IPS-18a (cell line): ENCODE results near the gene RAPSN.

Source experiments
- H3K27ac ChIP-seq: one replicate; pipeline ENCODE4 v1.5.1; 2013; ENCODE audit warnings: low read length
- H3K27me3 ChIP-seq: one replicate; pipeline ENCODE4 v1.6.1; 2013; ENCODE audit warnings: mild to moderate bottlenecking, low read length; ENCODE audit not compliant: control insufficient read depth, insufficient read depth
- H3K36me3 ChIP-seq: one replicate; pipeline ENCODE4 v1.6.1; 2013; ENCODE audit warnings: low read depth, low read length; ENCODE audit not compliant: control insufficient read depth
- H3K4me1 ChIP-seq: one replicate; pipeline ENCODE4 v1.6.1; 2013; ENCODE audit warnings: low read depth, low read length; ENCODE audit not compliant: control insufficient read depth
- H3K4me3 ChIP-seq: one replicate; pipeline ENCODE4 v1.5.1; 2013; ENCODE audit warnings: low read length
- H3K9ac ChIP-seq: one replicate; pipeline ENCODE4 v1.6.1; 2013; ENCODE audit warnings: mild to moderate bottlenecking, low read length, moderate library complexity
- H3K9me3 ChIP-seq: one replicate; pipeline ENCODE4 v1.6.1; 2013; ENCODE audit warnings: low read depth, low read length; ENCODE audit not compliant: control insufficient read depth

RAPSN gene

DNA sequence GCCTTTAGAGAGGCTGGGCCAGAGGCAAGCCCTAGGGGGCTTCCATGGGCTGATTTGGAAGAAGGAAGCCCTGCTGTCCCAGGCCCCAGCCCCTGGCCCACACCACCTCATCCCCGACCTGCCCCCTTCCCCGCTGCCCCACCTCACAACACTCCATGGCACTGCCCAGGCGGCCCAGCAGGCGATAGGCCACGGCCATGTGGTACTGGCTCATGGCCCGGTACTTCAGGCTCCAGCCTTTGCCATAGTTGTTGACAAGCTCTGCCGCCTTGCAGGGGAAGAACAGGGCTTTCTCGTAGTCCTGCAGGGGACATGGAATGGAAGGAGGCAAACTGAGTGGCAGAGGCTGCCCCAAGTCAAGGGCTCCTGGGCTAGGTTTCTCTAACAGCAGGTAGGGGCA, 6.4 kb downstream of the RAPSN start:
- no peak overlapping the region for H3K9ac ChIP-seq
- H3K4me1 ChIP-seq, result no peaks in the 10 kb centered on the region
- H3K27ac ChIP-seq, result no peak overlapping the region
- no peaks in the 10 kb centered on the region for H3K27me3 ChIP-seq
- H3K4me3 ChIP-seq, result no peak overlapping the region
- H3K36me3 ChIP-seq, result no peaks in the 10 kb centered on the region
- H3K9me3 ChIP-seq, result no peaks in the 10 kb centered on the region

DNA sequence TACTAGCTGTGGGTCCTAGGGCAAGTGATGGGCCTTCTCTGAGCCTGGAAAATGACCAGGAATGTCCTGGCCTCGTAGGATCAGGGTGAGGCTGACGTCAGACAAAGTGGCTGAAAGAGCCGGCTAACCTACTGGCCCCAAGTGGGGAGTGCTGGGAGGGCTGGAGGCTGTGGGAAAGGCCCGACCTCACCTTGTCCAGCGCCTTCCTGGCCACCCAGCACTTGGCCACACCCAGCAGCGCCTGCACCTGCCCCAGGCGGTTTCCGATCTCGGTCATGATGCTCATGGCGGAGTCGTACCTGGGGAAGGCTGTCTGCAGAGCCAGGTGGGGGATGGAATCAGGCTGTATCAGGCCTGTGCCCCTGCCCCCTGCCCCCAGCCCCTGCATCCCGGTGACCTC, 7.5 kb downstream of the RAPSN start:
- no peak overlapping the region for H3K4me3 ChIP-seq
- H3K9ac ChIP-seq, result no peak overlapping the region
- H3K27me3 ChIP-seq, result no peaks in the 10 kb centered on the region
- H3K4me1 ChIP-seq, result no peaks in the 10 kb centered on the region
- no peaks in the 10 kb centered on the region for H3K9me3 ChIP-seq
- no peaks in the 10 kb centered on the region for H3K36me3 ChIP-seq
- H3K27ac ChIP-seq, result no peak overlapping the region

DNA sequence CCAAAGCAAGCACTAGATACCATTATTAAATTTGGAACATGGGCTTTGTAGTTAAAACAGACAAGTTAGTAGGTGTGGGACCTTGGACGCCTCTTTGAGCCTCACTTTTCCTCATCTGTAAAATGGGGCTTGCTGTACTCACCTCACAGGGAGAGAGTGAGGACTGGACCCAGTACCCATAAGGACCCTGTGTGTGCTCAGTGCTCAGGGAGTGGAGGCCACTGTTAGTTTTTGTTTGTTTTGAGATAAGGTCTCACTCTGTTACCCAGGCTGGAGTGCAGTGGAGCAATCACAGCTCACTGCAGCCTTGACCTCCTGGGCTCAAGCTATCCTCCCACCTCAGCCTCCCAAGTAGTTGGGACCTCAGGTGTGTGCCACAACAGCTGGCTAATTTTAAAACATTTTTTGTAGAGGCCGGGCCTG, 8.9 kb downstream of the RAPSN start:
- no peak overlapping the region for H3K27ac ChIP-seq
- no peaks in the 10 kb centered on the region for H3K27me3 ChIP-seq
- no peak overlapping the region for H3K4me3 ChIP-seq
- H3K4me1 ChIP-seq, result no peaks in the 10 kb centered on the region
- no peaks in the 10 kb centered on the region for H3K9me3 ChIP-seq
- H3K9ac ChIP-seq, result no peak overlapping the region
- H3K36me3 ChIP-seq, result no peaks in the 10 kb centered on the region

DNA sequence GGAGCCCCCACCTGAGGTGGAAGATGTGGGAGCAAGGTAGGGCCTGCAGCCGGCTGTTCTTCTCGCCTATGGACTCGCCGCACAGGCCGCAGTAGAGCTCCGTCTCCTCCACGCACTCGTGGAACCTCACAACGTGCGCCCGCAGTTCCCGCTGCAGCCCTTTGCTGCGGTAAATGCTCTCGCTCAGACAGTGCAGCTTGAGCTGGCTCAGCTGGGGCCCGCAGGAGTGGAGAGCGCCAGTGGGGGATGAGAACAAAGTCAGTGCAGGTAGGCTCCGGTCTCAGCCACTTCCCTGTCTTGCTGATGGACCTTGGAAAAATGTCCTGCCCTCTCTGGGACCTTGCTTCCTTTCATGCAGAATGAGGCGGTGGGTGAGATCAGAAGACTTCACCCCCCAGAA, 10.2 kb downstream of the RAPSN start:
- H3K9ac ChIP-seq, result no peak overlapping the region
- H3K9me3 ChIP-seq, result no peaks in the 10 kb centered on the region
- H3K4me3 ChIP-seq, result no peak overlapping the region

DNA sequence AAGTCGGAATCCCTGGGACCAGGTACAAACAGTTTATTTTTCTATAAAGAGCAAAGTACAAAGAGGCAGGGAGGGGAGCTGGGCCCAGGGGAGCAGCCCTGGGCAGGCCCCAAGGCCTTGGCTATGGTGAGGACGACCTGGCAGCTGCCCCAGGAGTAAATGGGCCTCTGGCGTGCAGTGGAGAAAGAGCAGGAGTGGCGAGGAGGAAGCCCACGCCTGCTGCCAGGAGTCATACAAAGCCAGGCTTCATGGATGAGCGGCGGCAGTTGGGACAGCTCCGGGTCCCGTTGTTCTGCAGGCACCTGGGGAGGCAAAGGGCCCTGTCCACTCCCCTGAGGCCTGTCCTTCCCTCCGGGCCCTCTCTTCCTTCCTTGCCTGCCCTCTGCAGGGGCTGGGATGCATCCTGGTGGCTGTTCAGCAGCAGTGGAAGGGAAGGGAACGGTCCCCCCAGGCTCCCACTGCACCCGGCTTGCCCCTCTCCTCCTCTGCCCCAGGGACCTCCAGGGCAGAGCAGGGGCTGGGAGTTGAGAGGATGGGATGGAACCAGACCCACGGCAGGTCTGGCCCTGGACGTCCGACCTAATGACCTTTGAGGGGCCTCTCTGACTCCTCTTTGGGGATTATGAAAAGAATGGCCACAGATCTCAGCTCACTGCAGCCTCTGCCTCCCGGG, 11.1 kb downstream of the RAPSN start:
- Histone ChIP-seq H3K27ac (no peak overlapping the region), H3K36me3 (no peaks in the 10 kb centered on the region), H3K9me3 (no peaks in the 10 kb centered on the region), H3K9ac (no peak overlapping the region), H3K27me3 (no peaks in the 10 kb centered on the region), H3K4me3 (no peak overlapping the region), H3K4me1 (no peaks in the 10 kb centered on the region)

More for the DNA sequence above, 10.2 kb downstream of the RAPSN start:
- Histone ChIP-seq H3K36me3 (no peaks in the 10 kb centered on the region), H3K27ac (no peak overlapping the region), H3K27me3 (no peaks in the 10 kb centered on the region), H3K4me1 (no peaks in the 10 kb centered on the region)

DNA sequence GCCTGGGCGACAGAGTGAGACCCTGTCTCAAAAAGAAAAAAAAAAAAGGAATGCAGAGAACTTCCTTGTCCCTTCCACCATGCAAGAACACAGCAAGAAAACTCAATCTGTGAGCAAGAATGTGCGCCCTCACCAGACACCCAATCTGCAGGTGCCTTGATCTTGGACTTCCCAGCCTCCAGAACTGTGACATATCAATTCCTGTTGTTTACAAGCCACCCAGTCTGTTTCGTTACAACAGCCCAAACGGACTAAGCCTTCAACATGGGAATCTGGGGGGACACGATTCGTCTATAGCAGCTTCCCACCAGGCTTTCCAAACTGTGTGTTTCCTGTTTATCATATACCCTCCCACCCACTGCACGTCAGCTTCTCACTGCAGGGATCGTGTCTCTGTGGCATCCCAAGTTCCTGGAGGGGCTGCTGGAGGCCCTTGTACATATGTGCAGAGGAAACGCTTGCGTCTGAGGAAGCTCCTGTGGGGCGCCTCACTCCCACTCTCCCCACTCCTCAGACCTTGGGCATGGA, 11.7 kb downstream of the RAPSN start:
- Histone ChIP-seq H3K9ac (no peak overlapping the region), H3K27ac (no peak overlapping the region), H3K4me1 (no peaks in the 10 kb centered on the region)

DNA sequence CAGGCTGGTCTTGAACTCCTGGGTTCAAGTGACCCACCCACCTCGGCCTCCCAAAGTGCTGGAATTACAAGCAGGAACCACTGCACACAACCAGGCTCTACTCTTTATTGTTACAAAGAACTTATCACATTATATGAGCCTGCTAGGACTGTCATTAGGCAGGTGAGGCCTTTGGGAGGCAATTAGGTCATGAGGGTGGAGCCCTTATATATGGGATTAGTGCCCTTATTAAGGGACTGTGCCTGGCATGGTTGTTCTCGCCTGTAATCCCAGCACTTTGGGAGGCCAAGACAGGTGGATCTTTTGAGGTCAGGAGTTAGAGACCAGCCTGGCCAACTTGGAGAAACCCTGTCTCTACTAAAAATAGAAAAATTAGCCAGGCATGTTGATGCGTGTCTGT, 12.2 kb downstream of the RAPSN start:
- no peaks in the 10 kb centered on the region for H3K9me3 ChIP-seq
- H3K27ac ChIP-seq, result no peak overlapping the region
- H3K27me3 ChIP-seq, result no peaks in the 10 kb centered on the region
- H3K36me3 ChIP-seq, result no peaks in the 10 kb centered on the region
- no peak overlapping the region for H3K9ac ChIP-seq
- no peak overlapping the region for H3K4me3 ChIP-seq
- H3K4me1 ChIP-seq, result no peaks in the 10 kb centered on the region

More for the DNA sequence above, 11.7 kb downstream of the RAPSN start:
- H3K4me3 ChIP-seq, result no peak overlapping the region
- H3K9me3 ChIP-seq, result no peaks in the 10 kb centered on the region
- H3K36me3 ChIP-seq, result no peaks in the 10 kb centered on the region
- H3K27me3 ChIP-seq, result no peaks in the 10 kb centered on the region

DNA sequence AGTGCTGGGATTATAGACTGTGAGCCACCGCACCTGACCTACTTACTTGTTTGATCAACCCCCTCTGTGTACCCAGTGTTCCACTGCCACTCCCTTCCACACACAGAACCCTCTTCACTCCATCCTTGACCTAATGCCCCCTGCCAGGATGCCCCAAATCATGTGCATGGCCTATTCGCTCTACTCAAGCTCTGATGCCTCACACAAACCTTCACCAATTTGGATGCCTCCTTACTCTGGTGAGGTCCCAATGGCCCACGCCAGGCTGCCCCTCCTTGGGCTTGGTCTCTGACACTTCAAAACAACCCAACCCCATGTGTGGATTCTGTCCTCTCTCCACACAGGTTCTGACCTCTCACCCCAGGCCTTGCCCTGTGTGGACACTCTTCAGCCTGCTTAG, 13.2 kb downstream of the RAPSN start:
- H3K27ac ChIP-seq, result no peak overlapping the region
- no peaks in the 10 kb centered on the region for H3K9me3 ChIP-seq
- H3K4me1 ChIP-seq, result no peaks in the 10 kb centered on the region
- H3K27me3 ChIP-seq, result no peaks in the 10 kb centered on the region
- H3K4me3 ChIP-seq, result no peak overlapping the region
- no peak overlapping the region for H3K9ac ChIP-seq
- H3K36me3 ChIP-seq, result no peaks in the 10 kb centered on the region

DNA sequence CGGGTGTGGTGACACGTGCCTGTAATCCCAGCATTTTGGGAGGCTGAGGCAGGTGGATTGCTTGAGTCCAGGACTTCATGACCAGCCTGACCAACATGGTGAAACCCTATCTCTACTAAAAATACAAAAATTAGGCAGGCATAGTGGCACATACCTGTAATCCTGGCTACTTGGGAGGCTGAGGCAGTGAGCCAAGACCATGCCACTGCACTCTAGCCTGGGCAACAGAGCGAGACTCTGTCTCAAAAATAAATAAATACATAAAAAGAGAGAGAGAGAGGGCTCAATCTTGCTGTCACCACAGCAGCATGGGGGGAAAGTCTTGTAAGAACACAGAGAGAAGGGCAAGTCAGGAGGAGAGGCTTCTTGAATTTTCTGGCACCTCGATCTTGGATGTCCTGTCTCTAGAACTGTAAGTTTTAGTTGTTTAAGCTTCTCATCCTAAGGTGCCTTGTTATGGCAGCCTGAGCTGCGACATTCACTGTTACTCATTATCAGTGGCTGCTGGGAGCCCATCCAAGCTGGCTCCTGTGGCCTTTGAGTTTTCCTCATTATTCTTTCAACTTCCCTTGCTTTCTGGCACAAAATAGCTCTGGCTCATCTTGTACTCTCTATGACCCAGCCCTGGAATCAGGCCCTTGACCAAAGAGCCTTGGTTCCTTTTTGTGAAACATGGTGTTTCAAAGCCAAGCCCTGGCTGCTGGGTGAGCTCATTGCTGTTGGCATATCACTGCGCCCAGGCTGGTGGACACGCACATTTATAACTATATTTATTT, 14.7 kb downstream of the RAPSN start:
- Histone ChIP-seq H3K27me3 (no peaks in the 10 kb centered on the region), H3K4me1 (no peaks in the 10 kb centered on the region), H3K9ac (no peak overlapping the region), H3K4me3 (no peak overlapping the region), H3K36me3 (no peaks in the 10 kb centered on the region), H3K27ac (no peak overlapping the region), H3K9me3 (no peaks in the 10 kb centered on the region)

DNA sequence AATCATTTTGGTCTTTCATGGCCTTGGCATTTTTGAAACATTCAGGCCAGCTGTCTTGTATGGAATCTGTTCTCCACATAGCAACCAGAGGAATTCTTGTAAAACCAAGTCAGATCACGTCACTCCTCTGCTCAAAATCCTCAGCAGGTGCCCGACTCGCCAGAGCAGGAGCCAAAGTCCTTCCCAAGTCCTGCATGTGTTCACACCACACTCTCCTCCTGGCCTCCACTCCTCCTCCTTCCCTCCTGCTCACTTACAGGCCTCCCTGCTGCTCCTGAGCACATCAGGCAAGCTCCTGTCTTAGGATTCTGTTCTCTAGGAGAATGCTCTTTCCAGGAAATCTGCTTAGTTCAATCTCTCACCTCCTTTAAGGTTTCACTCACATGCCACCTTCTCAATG, 15.8 kb downstream of the RAPSN start:
- no peak overlapping the region for H3K4me3 ChIP-seq
- no peaks in the 10 kb centered on the region for H3K9me3 ChIP-seq
- H3K27ac ChIP-seq, result no peak overlapping the region
- H3K36me3 ChIP-seq, result no peaks in the 10 kb centered on the region
- no peaks in the 10 kb centered on the region for H3K27me3 ChIP-seq
- no peaks in the 10 kb centered on the region for H3K4me1 ChIP-seq
- H3K9ac ChIP-seq, result no peak overlapping the region

DNA sequence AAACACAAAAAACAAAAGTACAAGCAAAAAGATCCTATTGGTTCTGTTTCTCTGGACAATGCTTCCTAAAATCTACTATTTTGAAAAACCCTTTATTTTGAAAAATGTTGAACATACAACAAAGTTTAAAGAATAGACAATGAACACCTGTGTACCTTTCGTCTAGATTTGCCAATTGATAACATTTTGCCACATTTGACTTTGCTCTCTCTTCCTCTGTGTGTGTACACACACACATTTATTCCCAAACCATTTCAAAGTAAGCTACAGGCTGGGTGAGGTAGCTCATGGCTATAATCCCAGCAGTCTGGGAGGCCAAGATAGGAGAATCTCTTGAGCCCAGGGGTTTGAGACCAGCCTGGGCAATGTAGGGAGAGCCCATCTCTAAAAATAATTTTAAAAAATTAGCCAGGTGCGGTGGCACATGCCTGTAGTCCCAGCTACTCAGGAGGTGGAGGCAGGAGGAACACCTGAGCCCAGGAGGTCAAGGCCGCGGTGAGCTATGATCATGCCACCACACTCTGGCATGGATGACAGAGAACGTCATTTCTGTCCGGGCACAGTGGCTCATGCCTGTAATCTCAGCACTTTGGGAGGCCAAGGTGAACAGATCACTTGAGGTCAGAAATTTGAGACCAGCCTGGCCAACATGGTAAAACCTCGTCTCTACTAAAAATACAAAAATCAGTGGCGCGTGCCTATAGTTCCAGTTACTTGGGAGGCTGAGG, 17.4 kb downstream of the RAPSN start:
- Histone ChIP-seq H3K27ac (no peak overlapping the region), H3K9me3 (no peaks in the 10 kb centered on the region), H3K4me1 (no peaks in the 10 kb centered on the region), H3K4me3 (no peak overlapping the region), H3K27me3 (no peaks in the 10 kb centered on the region), H3K36me3 (no peaks in the 10 kb centered on the region), H3K9ac (no peak overlapping the region)
